Measurements from ENCODE around the gene SERINC3. TPM values are rescaled to one million over a fixed set of nuclear protein-coding genes. Genes with fewer than 3 reads are reported as not detected.

Gene SERINC3
- total and polyA plus RNA-seq, 2 of the 8 experiments (the other 6 are each of a cell fraction or from before 2014, with no cell fraction given) = 47.2 to 66.0 TPM

- no peak overlapping the region for H2BK12ac ChIP-seq (ENCODE audit: low read depth, low read length)
- no peak overlapping the region for H2BK15ac ChIP-seq (ENCODE audit: low read length)
- H4K8ac ChIP-seq (ENCODE audit: extremely low read depth, insufficient read depth, low read length) = no peak overlapping the region
- no peak overlapping the region for H3K9ac ChIP-seq (replicated peaks in 1 of 4; ENCODE audit: extremely low read depth in 1 of 4, low read depth in 3 of 4, low read length in 3 of 4)
- no peak overlapping the region for H4K5ac ChIP-seq (ENCODE audit: insufficient read length, low read depth, low read length)
- TF ChIP-seq NANOG (IDR thresholded peaks at IDR 0.05; ENCODE audit: insufficient read depth, low read depth, low read length, poor library complexity, severe bottlenecking) = no peak
- TF ChIP-seq TBP (IDR thresholded peaks at IDR 0.05; ENCODE audit: low read depth, low read length) = no peak
- TF ChIP-seq BACH1 (IDR thresholded peaks at IDR 0.05; ENCODE audit: low read length) = no peak
- H3K79me2 ChIP-seq (ENCODE audit: control insufficient read depth in 1 of 2, insufficient read depth in 2 of 2, low read length in 2 of 2) = peaks cover 0 to 13% of the 10 kb centered on the region in 2 experiments; a peak in 2 of 4 replicates
- WGBS, 2 experiments (ENCODE audit: extremely low coverage in 1 of 2, insufficient coverage in 1 of 2, insufficient read length in 1 of 2, insufficient replicate concordance in 2 of 2, low coverage in 1 of 2, low lambda C conversion rate in 2 of 2, missing lambda C conversion rate in 1 of 2) = 87% methylated on average over 3 of the region's 3 CpGs; no CpG with 5 or more reads in 1 of the 2 experiments
- H3K14ac ChIP-seq (ENCODE audit: insufficient read length) = no peak overlapping the region
- H3K36me3 ChIP-seq (ENCODE audit: control insufficient read depth in 2 of 4, insufficient read depth in 4 of 4, low read length in 3 of 4) = peaks cover 3 to 6% (median 4%) of the 10 kb centered on the region in 4 experiments; a peak in 4 of 8 replicates
- no peak overlapping the region for H3K4me3 ChIP-seq (ENCODE audit: extremely low read depth in 1 of 4, insufficient read depth in 2 of 4, low read depth in 3 of 4, low read length in 4 of 4)
- H3K4ac ChIP-seq (replicated peaks; ENCODE audit: insufficient read length, low read depth, low read length) = no peak overlapping the region
- no peak overlapping the region for H3K23ac ChIP-seq (ENCODE audit: insufficient read length)
- FAIRE-seq = no peak
- H3K18ac ChIP-seq (ENCODE audit: extremely low read depth, low read length) = no peak overlapping the region
- peaks cover 7% of the 10 kb centered on the region for H3K23me2 ChIP-seq (ENCODE audit: low read depth, low read length)
- H4K20me1 ChIP-seq (replicated peaks in 1 of 2; ENCODE audit: control insufficient read depth in 1 of 2, insufficient read depth in 2 of 2, low read length in 2 of 2) = no peaks in the 10 kb centered on the region
- no peak overlapping the region for H2BK20ac ChIP-seq (ENCODE audit: low read length)
- no peak overlapping the region for H2AFZ ChIP-seq (ENCODE audit: low read length)
- no peak overlapping the region for H2BK5ac ChIP-seq (ENCODE audit: low read depth, low read length)
- no peak overlapping the region for H2AK5ac ChIP-seq (ENCODE audit: low read depth, low read length)
- DNase-seq (ENCODE audit: low read depth in 1 of 2, low spot score in 2 of 2) = no peak
- H3K9me3 ChIP-seq (ENCODE audit: insufficient read depth in 2 of 2, low read depth in 1 of 2, low read length in 1 of 2) = no peaks in the 10 kb centered on the region
- H4K91ac ChIP-seq (replicated peaks; ENCODE audit: insufficient read length, low read length) = no peak overlapping the region
- peaks cover 2 to 11% (median 3%) of the 10 kb centered on the region in 4 experiments; a peak in 5 of 7 replicates for H3K4me1 ChIP-seq (replicated peaks in 1 of 4; ENCODE audit: control insufficient read depth in 3 of 4, insufficient read depth in 4 of 4, low read length in 3 of 4)
- no peak overlapping the region for H3K56ac ChIP-seq (replicated peaks; ENCODE audit: insufficient read length, low read depth, low read length)
- H3K4me2 ChIP-seq (ENCODE audit: insufficient read depth in 1 of 2, low read depth in 2 of 2, low read length in 2 of 2) = no peak overlapping the region; a peak in 1 of 4 replicates
- H3K27ac ChIP-seq (ENCODE audit: low read depth, low read length) = no peak overlapping the region
- H3K79me1 ChIP-seq (ENCODE audit: low read depth, low read length) = no peaks in the 10 kb centered on the region
- no peak overlapping the region for H2BK120ac ChIP-seq (replicated peaks; ENCODE audit: low read depth, low read length)
- POLR2A ChIA-PET (ENCODE audit: partially characterized antibody) = no interaction called here
- no peaks in the 10 kb centered on the region for H3K27me3 ChIP-seq (replicated peaks in 1 of 4; ENCODE audit: control insufficient read depth in 3 of 4, extremely low read depth in 1 of 4, insufficient read depth in 3 of 4, low read length in 3 of 4)
- CTCF ChIA-PET (ENCODE audit: partially characterized antibody) = no interaction called here
Measured at GRCh38 chr20:44477151-44477550, 44.7 kb downstream of the SERINC3 start.
